DND-41 (cell line): ENCODE measurements around the gene EMILIN2.

ENCODE experiments used
- ATAC-seq: fragments of 200-7000 bp; cut with Tn5 transposase; 3 replicates; pipeline ENCODE4 v1.9.1; 2021; ENCODE audit warnings: low read depth; ENCODE audit not compliant: insufficient read depth
- DNase-seq: peaks from one replicate; pipeline ENCODE4 v3.0.0-alpha.2; 2020
- H2AFZ ChIP-seq: 2 replicates; pipeline ENCODE4 v1.6.0; 2012; ENCODE audit warnings: low read depth, low read length
- H3K27ac ChIP-seq: 2 replicates; pipeline ENCODE4 v1.5.1; 2012; ENCODE audit warnings: low read length, inconsistent platforms
- H3K27me3 ChIP-seq: fragments of 200-600 bp; sonication (generic); 2 replicates; pipeline ENCODE4 v1.6.0; 2012; ENCODE audit warnings: low read length, mild to moderate bottlenecking, inconsistent platforms; ENCODE audit not compliant: insufficient read depth, poor library complexity
- H3K36me3 ChIP-seq: 2 replicates; pipeline ENCODE4 v1.5.1; 2012; ENCODE audit warnings: low read length, inconsistent platforms; ENCODE audit not compliant: insufficient read depth
- H3K4me1 ChIP-seq: 2 replicates; pipeline ENCODE4 v1.5.1; 2012; ENCODE audit warnings: mild to moderate bottlenecking, low read length; ENCODE audit not compliant: insufficient read depth
- H3K4me2 ChIP-seq: 2 replicates; pipeline ENCODE4 v1.6.0; 2012; ENCODE audit warnings: mild to moderate bottlenecking, moderate library complexity, low read length, inconsistent platforms; ENCODE audit not compliant: insufficient read depth
- H3K4me3 ChIP-seq, 2 experiments: fragments of 200-600 bp in 1 of 2; shearing (Covaris generic) in 1 of 2; 2 replicates each; pipeline ENCODE4 v1.5.1; 2012 to 2016; ENCODE audit warnings: inconsistent platforms in 2 of 2, low read length in 2 of 2, mild to moderate bottlenecking in 2 of 2, low read depth in 1 of 2, moderate library complexity in 1 of 2
- H3K79me2 ChIP-seq: 2 replicates; pipeline ENCODE4 v1.6.0; 2012; ENCODE audit warnings: low read length, inconsistent platforms; ENCODE audit not compliant: insufficient read depth
- H3K9ac ChIP-seq: 2 replicates; pipeline ENCODE4 v1.6.0; 2012; ENCODE audit warnings: low read depth, mild to moderate bottlenecking, inconsistent platforms, low read length, moderate library complexity
- H3K9me3 ChIP-seq: 2 replicates; pipeline ENCODE4 v1.5.1; 2012; ENCODE audit warnings: low read length, moderate library complexity, mild to moderate bottlenecking, inconsistent platforms; ENCODE audit not compliant: insufficient read depth, severe bottlenecking
- H4K20me1 ChIP-seq: 2 replicates; pipeline ENCODE4 v1.6.0; 2012; ENCODE audit warnings: low read length; ENCODE audit not compliant: insufficient read depth
- EZH2 ChIP-seq: IDR thresholded peaks from 3 replicates; pipeline ENCODE4 v1.6.1; 2012; ENCODE audit warnings: borderline replicate concordance, low read depth, mild to moderate bottlenecking, moderate library complexity, low read length, inconsistent platforms; ENCODE audit not compliant: severe bottlenecking
- TF ChIP-seq, protein P1 (sequence below): IDR thresholded peaks from 2 replicates; pipeline ENCODE4 v1.5.1; 2012; ENCODE audit warnings: borderline replicate concordance, low read length, moderate library complexity, mild to moderate bottlenecking; ENCODE audit not compliant: poor library complexity, severe bottlenecking; ENCODE audit errors: extremely low read depth

EMILIN2 gene

DNA sequence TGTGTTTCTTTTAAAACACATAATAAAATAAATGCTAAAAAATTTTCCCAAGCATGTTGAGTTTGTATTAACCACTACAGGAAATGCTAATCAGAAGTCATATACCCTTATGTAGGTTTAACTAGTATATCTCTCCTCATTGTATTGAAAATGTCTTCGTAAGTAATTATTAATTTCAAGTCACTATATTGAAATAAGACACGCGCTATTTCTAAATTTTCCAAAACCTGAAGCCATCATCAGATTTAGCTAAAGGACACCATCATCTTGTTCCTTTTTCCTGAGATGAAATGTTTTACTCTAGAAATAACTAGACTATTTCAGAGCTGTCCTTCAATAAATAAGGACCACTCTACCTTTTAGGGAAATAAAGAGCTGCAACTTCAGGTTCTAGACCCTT, 87.2 kb downstream of the EMILIN2 start:
- H3K9ac ChIP-seq, result no peak overlapping the region
- TF ChIP-seq EZH2, result no peak
- TF ChIP-seq, protein P1, sequence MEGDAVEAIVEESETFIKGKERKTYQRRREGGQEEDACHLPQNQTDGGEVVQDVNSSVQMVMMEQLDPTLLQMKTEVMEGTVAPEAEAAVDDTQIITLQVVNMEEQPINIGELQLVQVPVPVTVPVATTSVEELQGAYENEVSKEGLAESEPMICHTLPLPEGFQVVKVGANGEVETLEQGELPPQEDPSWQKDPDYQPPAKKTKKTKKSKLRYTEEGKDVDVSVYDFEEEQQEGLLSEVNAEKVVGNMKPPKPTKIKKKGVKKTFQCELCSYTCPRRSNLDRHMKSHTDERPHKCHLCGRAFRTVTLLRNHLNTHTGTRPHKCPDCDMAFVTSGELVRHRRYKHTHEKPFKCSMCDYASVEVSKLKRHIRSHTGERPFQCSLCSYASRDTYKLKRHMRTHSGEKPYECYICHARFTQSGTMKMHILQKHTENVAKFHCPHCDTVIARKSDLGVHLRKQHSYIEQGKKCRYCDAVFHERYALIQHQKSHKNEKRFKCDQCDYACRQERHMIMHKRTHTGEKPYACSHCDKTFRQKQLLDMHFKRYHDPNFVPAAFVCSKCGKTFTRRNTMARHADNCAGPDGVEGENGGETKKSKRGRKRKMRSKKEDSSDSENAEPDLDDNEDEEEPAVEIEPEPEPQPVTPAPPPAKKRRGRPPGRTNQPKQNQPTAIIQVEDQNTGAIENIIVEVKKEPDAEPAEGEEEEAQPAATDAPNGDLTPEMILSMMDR, result no peak
- H2AFZ ChIP-seq, result no peak overlapping the region
- no peak overlapping the region for H3K4me3 ChIP-seq
- H3K79me2 ChIP-seq, result no peaks in the 10 kb centered on the region
- H3K36me3 ChIP-seq, result peaks cover 64% of the 10 kb centered on the region
- no peaks in the 10 kb centered on the region for H3K4me1 ChIP-seq
- H3K9me3 ChIP-seq, result no peaks in the 10 kb centered on the region
- no peaks in the 10 kb centered on the region for H4K20me1 ChIP-seq
- no peak overlapping the region for H3K27ac ChIP-seq
- ATAC-seq (no peak), DNase-seq (no peak)
- no peaks in the 10 kb centered on the region for H3K27me3 ChIP-seq
- H3K4me2 ChIP-seq, result no peak overlapping the region

DNA sequence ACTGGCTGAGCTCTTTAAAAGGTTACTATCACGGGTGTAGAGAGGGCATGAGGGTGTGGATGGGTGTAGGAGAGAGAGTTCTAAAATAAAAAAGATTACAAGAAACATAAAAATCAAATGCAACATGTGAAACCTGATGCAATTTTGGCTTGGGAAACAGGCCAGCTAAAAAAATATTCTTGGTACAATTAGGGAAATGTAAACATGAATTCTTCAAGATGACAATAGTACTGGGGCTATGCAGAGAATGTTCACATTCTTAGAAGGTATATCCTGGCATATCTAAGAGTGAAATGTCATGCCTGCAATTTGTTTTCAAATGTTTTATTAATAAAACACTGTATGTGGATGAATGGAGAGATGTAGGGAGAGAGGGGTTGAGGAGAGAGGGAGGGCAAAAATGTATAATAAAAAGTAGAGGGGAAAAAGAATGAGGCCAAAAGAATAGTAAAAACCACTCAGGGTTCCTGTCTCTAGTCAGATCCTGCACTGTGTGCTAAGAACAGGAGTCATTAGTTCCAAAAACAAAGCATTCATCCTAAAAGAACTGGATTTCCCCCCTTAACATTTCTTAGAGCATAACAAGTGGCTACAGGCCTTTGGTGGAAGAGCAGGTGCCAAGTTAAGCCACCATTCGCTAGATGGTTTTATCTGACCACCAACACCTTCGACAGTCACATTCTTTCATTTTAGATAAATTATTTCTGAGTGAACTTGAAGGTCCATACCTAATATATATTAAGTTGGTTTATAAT, 88.8 kb downstream of the EMILIN2 start:
- TF ChIP-seq EZH2, result no peak
- TF ChIP-seq, protein P1, result no peak

DNA sequence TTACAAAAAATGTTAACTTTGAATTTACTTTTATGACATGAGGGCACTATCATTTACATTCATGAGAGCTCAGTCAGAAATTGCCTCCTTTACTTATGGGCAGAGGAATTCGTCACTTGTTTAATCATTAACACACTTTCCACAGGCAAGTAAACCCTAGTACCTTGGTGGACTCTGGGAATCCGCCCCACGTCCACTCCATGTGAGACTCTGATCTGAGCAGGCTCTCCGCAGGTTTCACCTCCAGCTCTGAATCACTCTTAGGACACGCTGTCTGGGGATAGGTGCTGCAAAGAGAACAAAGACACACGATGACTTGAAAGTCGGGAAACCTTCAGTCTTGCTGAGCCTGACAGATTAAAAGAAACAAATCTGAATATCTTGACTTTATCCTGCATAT, 92.5 kb downstream of the EMILIN2 start:
- Histone ChIP-seq H4K20me1 (no peaks in the 10 kb centered on the region), H2AFZ (no peak overlapping the region), H3K4me2 (no peak overlapping the region), H3K4me1 (no peaks in the 10 kb centered on the region), H3K4me3 (no peak overlapping the region), H3K9me3 (no peaks in the 10 kb centered on the region), H3K27me3 (no peaks in the 10 kb centered on the region), H3K36me3 (peaks cover 46% of the 10 kb centered on the region), H3K27ac (no peak overlapping the region), H3K9ac (no peak overlapping the region), H3K79me2 (no peaks in the 10 kb centered on the region)
- DNase-seq, result no peak
- TF ChIP-seq EZH2, result no peak
- TF ChIP-seq, protein P1, result no peak
- ATAC-seq, result no peak

More for the DNA sequence above, 88.8 kb downstream of the EMILIN2 start:
- H2AFZ ChIP-seq, result no peak overlapping the region
- no peaks in the 10 kb centered on the region for H3K27me3 ChIP-seq
- H3K4me3 ChIP-seq, result no peak overlapping the region
- no peaks in the 10 kb centered on the region for H3K4me1 ChIP-seq
- peaks cover 62% of the 10 kb centered on the region for H3K36me3 ChIP-seq
- no peak for DNase-seq
- no peaks in the 10 kb centered on the region for H3K79me2 ChIP-seq
- no peaks in the 10 kb centered on the region for H4K20me1 ChIP-seq
- no peak overlapping the region for H3K27ac ChIP-seq
- no peak for ATAC-seq
- no peaks in the 10 kb centered on the region for H3K9me3 ChIP-seq
- no peak overlapping the region for H3K4me2 ChIP-seq
- no peak overlapping the region for H3K9ac ChIP-seq
